PC-3 (cell line): ENCODE data around the gene PPP1R15A. TPM values are rescaled to one million over a fixed set of nuclear protein-coding genes. Genes with fewer than 3 reads are reported as not detected.

Experiments used
- ATAC-seq: fragments of 200-7000 bp; cut with Tn5 transposase; 2 replicates; pipeline ENCODE4 v1.9.1; 2020; ENCODE audit warnings: mild to moderate bottlenecking, moderate library complexity
- BruUV-seq: library from RNA; stranded (reverse); fragments of 400-500 nt; replicated peaks from 2 replicates; lab custom pipeline; 2021; lab: Mats Ljungman, UMichigan
- CTCF ChIA-PET: fragments of 300-600 bp; sonication (Branson Sonifier 250); formaldehyde crosslinking; loops from one replicate; lab custom pipeline; 2022; ENCODE audit warnings: antibody characterized with exemption; lab: Charles Lee
- POLR2A ChIA-PET: fragments of 300-600 bp; sonication (Branson Sonifier 250); formaldehyde crosslinking; loops from one replicate; lab custom pipeline; 2022; ENCODE audit warnings: antibody characterized with exemption; ENCODE audit not compliant: unreplicated experiment; lab: Charles Lee
- DNase-seq: peaks from one replicate; pipeline ENCODE4 v3.0.0-alpha.2; 2015
- H2AFZ ChIP-seq: fragments of 300-600 bp; sonication (generic); 2 replicates; pipeline ENCODE4 v1.6.0; 2016; ENCODE audit warnings: antibody characterized with exemption, low read length
- H3F3A ChIP-seq: fragments of 300-600 bp; sonication (generic); one replicate; pipeline ENCODE4 v1.6.0; 2017; ENCODE audit warnings: antibody characterized with exemption, low read length, control low read depth, mild to moderate bottlenecking; ENCODE audit not compliant: unreplicated experiment
- H3K27ac ChIP-seq: fragments of 300-600 bp; sonication (generic); 2 replicates; pipeline ENCODE4 v1.5.1; 2016; ENCODE audit warnings: mild to moderate bottlenecking, low read length
- H3K27me3 ChIP-seq: fragments of 300-600 bp; sonication (generic); 2 replicates; pipeline ENCODE4 v1.6.1; 2016; ENCODE audit warnings: low read length, mixed read lengths
- H3K36me3 ChIP-seq: fragments of 300-600 bp; sonication (generic); 2 replicates; pipeline ENCODE4 v1.6.1; 2016; ENCODE audit warnings: low read depth, mixed run types, low read length, mixed read lengths
- H3K4me1 ChIP-seq: fragments of 300-600 bp; sonication (generic); 2 replicates; pipeline ENCODE4 v1.5.1; 2016; ENCODE audit warnings: low read length; ENCODE audit not compliant: insufficient read depth
- H3K4me2 ChIP-seq: fragments of 300-600 bp; sonication (generic); 2 replicates; pipeline ENCODE4 v1.6.0; 2016; ENCODE audit warnings: low read length
- H3K4me3 ChIP-seq: fragments of 300-600 bp; sonication (generic); 2 replicates; pipeline ENCODE4 v1.5.1; 2016; ENCODE audit warnings: mild to moderate bottlenecking, low read length, mixed read lengths
- H3K79me2 ChIP-seq: fragments of 300-600 bp; sonication (generic); 2 replicates; pipeline ENCODE4 v1.6.1; 2017; ENCODE audit warnings: low read length, mixed read lengths
- H3K9ac ChIP-seq: fragments of 300-600 bp; sonication (generic); 2 replicates; pipeline ENCODE4 v1.6.0; 2016; ENCODE audit warnings: mild to moderate bottlenecking, low read length
- H3K9me2 ChIP-seq: fragments of 300-600 bp; sonication (generic); replicated peaks from 2 replicates; pipeline ENCODE4 v1.6.1; 2016; ENCODE audit warnings: mixed run types, low read length, mixed read lengths
- H3K9me3 ChIP-seq: fragments of 300-600 bp; sonication (generic); 2 replicates; pipeline ENCODE4 v1.6.1; 2016; ENCODE audit warnings: low read length, mixed read lengths
- H4K20me1 ChIP-seq: fragments of 300-600 bp; sonication (generic); 2 replicates; pipeline ENCODE4 v1.6.1; 2016; ENCODE audit warnings: low read length, mixed read lengths
- EZH2 ChIP-seq: fragments of 300-600 bp; sonication (generic); IDR thresholded peaks from one replicate; pipeline ENCODE4 v1.6.1; 2017; ENCODE audit warnings: antibody characterized with exemption, mild to moderate bottlenecking, low read length; ENCODE audit not compliant: unreplicated experiment
- EZH2phosphoT487 ChIP-seq: fragments of 300-600 bp; sonication (generic); IDR thresholded peaks from 2 replicates; pipeline ENCODE4 v1.6.1; 2018; ENCODE audit warnings: mild to moderate bottlenecking, antibody characterized with exemption, low read length, borderline replicate concordance
- intact Hi-C: fragments of 100-400 bp; cut with micrococcal nuclease; formaldehyde crosslinking; loops from 2 replicates; pipeline ENCODE4 v1.9.0; 2023
- total RNA-seq: library from RNA; depleted of rRNA; stranded (reverse); fragments of >200 nt; gene quantifications from 2 replicates; pipeline ENCODE4 v1.2.3, GENCODE V29; 2014
- TF ChIP-seq, protein P1 (sequence below): fragments of 300-600 bp; sonication (generic); conservative IDR thresholded peaks from 2 replicates; pipeline ENCODE4 v1.5.1; 2017; ENCODE audit warnings: antibody characterized with exemption, low read depth, mild to moderate bottlenecking, low read length

The PPP1R15A gene
- total RNA-seq, 1 experiment from 2014 or later = 78.0 TPM

GRCh38 chr19:48826606-48827020 lies 45.6 kb upstream of the PPP1R15A start:
- no peaks in the 10 kb centered on the region for H3F3A ChIP-seq
- TF ChIP-seq EZH2phosphoT487 = no peak
- TF ChIP-seq, protein P1, sequence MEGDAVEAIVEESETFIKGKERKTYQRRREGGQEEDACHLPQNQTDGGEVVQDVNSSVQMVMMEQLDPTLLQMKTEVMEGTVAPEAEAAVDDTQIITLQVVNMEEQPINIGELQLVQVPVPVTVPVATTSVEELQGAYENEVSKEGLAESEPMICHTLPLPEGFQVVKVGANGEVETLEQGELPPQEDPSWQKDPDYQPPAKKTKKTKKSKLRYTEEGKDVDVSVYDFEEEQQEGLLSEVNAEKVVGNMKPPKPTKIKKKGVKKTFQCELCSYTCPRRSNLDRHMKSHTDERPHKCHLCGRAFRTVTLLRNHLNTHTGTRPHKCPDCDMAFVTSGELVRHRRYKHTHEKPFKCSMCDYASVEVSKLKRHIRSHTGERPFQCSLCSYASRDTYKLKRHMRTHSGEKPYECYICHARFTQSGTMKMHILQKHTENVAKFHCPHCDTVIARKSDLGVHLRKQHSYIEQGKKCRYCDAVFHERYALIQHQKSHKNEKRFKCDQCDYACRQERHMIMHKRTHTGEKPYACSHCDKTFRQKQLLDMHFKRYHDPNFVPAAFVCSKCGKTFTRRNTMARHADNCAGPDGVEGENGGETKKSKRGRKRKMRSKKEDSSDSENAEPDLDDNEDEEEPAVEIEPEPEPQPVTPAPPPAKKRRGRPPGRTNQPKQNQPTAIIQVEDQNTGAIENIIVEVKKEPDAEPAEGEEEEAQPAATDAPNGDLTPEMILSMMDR = peak; percentile 22; the same call in 1 of the 2 replicates
- H4K20me1 ChIP-seq = no peaks in the 10 kb centered on the region
- no peaks in the 10 kb centered on the region for H3K79me2 ChIP-seq
- H3K4me3 ChIP-seq = no peak overlapping the region
- no peaks in the 10 kb centered on the region for H3K9me2 ChIP-seq
- no TSS peak for BruUV-seq
- H3K36me3 ChIP-seq = no peaks in the 10 kb centered on the region
- DNase-seq = no peak
- ChIA-PET POLR2A (interaction anchor here (0.5 kb wide), 1 partner anchor 53 kb away, joined by 4 read pairs; no protein-coding TSS in a partner anchor), CTCF (no interaction called here)
- H3K27ac ChIP-seq = no peak overlapping the region
- no peaks in the 10 kb centered on the region for H3K4me1 ChIP-seq
- ATAC-seq = no peak
- H3K4me2 ChIP-seq = no peak overlapping the region
- H3K27me3 ChIP-seq = no peaks in the 10 kb centered on the region
- intact Hi-C loops = no loop called here
- no peaks in the 10 kb centered on the region for H3K9me3 ChIP-seq
- H2AFZ ChIP-seq = no peak overlapping the region
- H3K9ac ChIP-seq = no peak overlapping the region

DNA sequence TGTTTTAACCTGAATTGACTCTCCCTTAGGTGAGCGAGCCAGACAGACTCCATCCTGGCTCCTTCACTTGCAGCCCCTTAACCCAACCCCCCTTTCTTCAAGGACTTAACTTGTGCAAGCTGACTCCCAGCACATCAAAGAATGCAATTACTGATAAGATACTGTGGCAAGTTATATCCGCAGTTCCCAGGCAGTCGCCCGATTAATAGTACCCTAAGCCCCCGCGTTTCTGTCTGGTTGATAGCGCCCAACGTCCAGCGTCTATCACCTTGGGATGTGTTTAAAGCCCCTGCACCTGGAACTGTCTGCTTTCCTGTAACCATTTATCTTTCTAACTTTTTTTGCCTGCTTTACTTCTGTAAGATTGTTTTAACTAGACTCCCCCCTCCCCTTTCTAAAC lies 42.1 kb upstream of the PPP1R15A start:
- Histone ChIP-seq H3K36me3 (no peaks in the 10 kb centered on the region), H4K20me1 (no peaks in the 10 kb centered on the region), H3K9ac (no peak overlapping the region), H3K27ac (no peak overlapping the region), H3K4me1 (no peaks in the 10 kb centered on the region), H3K9me3 (no peaks in the 10 kb centered on the region), H3K9me2 (no peaks in the 10 kb centered on the region), H3K4me3 (no peak overlapping the region), H3K27me3 (no peaks in the 10 kb centered on the region), H3F3A (no peaks in the 10 kb centered on the region), H3K4me2 (no peak overlapping the region), H3K79me2 (no peaks in the 10 kb centered on the region), H2AFZ (no peak overlapping the region)
- intact Hi-C loops = no loop called here
- ChIA-PET CTCF (no interaction called here), POLR2A (no interaction called here)
- BruUV-seq = no TSS peak
- TF ChIP-seq, protein P1 = no peak
- no peak for TF ChIP-seq EZH2phosphoT487
- no peak for TF ChIP-seq EZH2
- DNase-seq (no peak), ATAC-seq (no peak)

GRCh38 chr19:48830965-48831364 lies 41.3 kb upstream of the PPP1R15A start:
- no peak overlapping the region for H3K4me3 ChIP-seq
- intact Hi-C loops = no loop called here
- H3K4me2 ChIP-seq = no peak overlapping the region
- no peaks in the 10 kb centered on the region for H3K9me2 ChIP-seq
- H3K9ac ChIP-seq = no peak overlapping the region
- DNase-seq = no peak
- no peaks in the 10 kb centered on the region for H3K36me3 ChIP-seq
- no peaks in the 10 kb centered on the region for H3K4me1 ChIP-seq
- TF ChIP-seq, protein P1 = no peak
- no peak for TF ChIP-seq EZH2phosphoT487
- no peak for TF ChIP-seq EZH2
- no peaks in the 10 kb centered on the region for H3K9me3 ChIP-seq
- no TSS peak for BruUV-seq
- ATAC-seq = no peak
- no peaks in the 10 kb centered on the region for H3K79me2 ChIP-seq
- H3F3A ChIP-seq = no peaks in the 10 kb centered on the region
- H3K27ac ChIP-seq = no peak overlapping the region
- no peak overlapping the region for H2AFZ ChIP-seq
- ChIA-PET CTCF (no interaction called here), POLR2A (interaction anchor here (0.7 kb wide), 1 partner anchor 140 kb away, joined by 3 read pairs; no protein-coding TSS in a partner anchor)
- no peaks in the 10 kb centered on the region for H3K27me3 ChIP-seq
- H4K20me1 ChIP-seq = no peaks in the 10 kb centered on the region
